GM21390 (cell line): Measurements from ENCODE around the gene ZMYND19.
"Not testable (repeated sequence)": the region's sequence is repeated elsewhere in the genome, so short reads cannot be mapped to it uniquely, and the experiment has no call there.

ENCODE experiments used
- ATAC-seq: cut with Tn5 transposase; IDR thresholded peaks from one replicate; pipeline ENCODE4 v1.9.1; 2021; ENCODE audit not compliant: unreplicated experiment

Gene ZMYND19

DNA sequence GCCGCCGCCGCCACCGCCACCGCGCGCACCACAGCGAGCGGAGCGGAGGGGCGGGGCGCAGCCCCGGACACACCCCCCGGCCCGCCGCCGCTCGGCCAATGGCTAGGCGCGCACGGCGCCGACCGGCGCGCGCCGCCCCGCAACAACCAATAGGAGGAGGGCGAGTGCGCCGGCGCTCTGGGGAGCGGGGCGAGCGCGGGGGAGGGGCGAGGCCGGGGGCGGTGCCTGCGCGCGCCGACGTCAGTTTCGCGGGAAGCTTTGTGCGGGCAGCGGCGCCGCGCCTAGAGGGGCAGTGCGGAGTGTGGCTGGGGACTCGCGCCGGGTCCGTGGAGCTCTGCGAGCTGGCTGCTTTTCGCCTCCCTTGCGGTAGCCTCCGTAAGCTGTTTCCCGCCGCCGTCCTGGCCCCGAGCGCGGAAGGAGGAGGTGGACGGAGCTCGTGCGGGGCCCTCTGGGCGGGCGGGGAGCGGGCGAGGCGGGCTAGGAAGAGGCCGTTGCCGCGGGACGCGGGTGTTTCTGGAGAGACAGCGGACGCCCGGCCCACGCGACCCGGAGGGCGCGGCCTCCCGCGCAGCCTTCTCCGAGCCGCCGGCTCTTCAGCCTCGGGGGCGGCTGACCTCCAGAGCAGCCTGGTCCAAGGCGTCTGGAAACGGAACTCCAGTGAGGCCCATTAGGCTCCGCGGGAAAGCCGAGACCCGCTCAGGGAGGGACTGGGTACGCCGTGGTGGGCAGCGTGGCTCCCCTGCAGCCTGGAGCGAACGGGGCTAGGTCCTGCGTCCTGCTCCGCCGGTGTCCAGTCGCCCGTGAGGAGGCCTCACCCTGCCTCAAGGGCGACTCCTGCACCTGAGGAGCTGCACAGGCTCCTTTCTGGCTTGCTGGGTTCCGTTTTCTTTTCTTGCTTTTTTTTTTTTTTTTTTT lies at the start of gene ZMYND19:
Gene ZMYND19 (minus strand): TSS at position 44 of the 915 bp plus-strand sequence. CDS start 249 bp downstream, outside the sequence.
- ATAC-seq = peak; percentile 89

DNA sequence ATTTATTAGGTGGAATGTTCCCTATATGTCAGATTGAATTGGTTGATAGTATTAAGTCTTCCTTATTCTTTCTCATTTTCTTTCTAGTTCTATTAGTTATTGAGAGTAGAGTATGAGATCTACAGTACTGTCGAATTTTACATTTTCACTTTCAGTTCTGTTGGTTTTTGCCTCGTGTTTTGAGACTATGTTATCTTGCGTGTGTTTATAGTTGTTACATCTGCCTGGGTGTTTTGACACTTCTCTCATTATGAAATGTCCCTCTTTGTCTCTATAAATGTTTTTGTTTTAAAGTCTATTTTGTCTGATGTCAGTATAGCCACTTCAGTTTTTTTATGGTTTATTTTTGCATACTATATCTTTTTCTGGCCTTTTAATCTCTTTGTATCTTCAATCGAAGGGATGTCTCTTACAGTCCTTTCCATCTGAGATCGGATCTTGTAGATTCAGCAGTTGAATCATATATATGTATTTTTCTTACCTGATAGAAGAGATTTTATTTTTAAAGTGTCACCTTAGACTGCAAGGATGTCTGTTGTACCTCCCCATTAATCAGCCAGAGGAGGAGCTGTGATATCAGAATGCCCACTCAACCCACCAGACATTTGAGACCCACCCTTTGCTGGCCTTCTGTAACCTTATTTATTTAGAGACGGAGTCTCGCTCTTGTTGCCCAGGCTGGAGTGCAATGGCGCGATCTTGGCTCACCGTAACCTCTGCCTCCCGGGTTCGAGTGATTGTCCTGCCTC lies 49.2 kb upstream of the ZMYND19 start:
- peak; percentile 57 for ATAC-seq

DNA sequence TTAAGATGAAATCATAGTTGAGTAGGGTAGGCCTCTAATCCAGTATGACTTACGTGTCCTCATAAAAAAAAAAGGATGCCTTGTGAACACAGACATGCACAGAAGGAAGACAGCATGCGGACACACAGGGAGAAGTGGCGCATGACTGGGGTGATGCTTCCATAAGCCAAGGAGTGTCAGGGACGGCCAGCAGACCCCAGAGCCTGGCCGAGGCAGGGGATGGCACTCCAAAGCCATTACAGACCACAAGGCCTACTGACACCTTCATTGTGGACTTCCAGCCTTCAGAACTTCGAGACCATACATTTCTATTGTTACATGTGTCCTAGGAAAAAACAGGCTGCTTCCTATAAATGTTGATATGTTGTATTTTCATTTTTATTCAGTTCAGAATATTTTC lies 48.4 kb upstream of the ZMYND19 start:
- ATAC-seq = no peak

DNA sequence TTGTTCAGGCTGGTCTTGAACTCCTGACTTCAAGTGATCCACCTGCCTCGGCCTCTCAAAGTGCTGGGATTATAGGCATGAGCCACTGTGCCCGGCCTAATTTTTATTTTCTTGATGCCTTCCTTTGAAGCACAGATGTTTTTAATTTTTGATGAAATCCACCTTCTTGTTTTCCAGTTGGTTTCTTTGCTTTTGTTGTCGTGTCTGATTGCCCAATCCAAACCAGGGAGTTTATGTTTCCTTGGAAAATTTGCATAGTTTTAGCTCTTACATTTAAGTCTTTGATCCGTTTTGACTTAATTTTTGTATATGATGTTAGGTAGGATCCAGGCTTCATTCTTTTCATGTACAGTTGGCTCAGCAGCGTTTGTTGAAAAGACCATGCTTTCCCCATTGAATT lies 43.7 kb upstream of the ZMYND19 start:
- ATAC-seq = no peak

DNA sequence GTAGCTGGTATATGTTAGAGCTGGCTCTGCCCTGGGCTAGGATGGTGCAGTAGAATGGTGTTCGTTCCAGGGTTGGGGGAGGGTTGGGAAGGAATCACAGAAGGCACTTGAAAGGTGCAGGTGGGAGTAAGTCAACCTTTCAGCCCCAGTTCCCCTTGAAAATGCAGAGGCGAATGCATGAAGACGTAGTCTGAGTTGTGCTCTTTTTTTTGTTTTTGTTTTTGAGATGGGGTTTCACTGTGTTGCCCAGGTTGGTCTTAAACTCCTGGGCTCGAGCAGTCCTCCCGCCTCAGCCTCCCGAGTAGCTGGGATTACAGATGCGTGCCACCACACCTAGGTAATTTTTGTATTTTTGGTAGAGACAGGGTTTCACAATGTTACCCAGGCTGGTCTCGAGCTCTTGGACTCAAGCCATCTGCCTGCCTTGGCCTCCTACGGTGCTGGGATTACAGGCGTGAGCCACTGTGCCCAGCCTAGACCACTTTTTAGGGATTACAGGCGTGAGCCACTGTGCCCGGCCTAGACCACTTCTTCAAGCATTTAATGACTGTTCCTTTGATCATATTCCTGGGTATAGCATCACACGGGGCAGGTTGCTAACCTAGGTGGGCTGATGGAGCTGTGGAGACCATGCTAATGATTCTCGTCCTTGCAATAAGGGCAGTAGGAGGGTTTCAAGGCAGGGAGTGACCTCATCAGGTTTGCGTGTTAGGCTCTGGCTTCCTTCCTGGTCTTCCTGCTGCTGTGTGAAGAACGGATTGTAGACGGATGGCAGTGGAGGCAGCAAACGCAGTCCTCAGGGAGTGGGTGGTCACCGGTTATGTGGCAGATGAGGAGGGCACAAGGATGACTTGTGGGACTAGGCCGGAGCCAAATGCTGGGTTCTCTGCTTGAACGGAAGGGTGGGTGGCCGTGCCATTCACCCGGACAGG lies 42.2 kb upstream of the ZMYND19 start:
- no peak for ATAC-seq

DNA sequence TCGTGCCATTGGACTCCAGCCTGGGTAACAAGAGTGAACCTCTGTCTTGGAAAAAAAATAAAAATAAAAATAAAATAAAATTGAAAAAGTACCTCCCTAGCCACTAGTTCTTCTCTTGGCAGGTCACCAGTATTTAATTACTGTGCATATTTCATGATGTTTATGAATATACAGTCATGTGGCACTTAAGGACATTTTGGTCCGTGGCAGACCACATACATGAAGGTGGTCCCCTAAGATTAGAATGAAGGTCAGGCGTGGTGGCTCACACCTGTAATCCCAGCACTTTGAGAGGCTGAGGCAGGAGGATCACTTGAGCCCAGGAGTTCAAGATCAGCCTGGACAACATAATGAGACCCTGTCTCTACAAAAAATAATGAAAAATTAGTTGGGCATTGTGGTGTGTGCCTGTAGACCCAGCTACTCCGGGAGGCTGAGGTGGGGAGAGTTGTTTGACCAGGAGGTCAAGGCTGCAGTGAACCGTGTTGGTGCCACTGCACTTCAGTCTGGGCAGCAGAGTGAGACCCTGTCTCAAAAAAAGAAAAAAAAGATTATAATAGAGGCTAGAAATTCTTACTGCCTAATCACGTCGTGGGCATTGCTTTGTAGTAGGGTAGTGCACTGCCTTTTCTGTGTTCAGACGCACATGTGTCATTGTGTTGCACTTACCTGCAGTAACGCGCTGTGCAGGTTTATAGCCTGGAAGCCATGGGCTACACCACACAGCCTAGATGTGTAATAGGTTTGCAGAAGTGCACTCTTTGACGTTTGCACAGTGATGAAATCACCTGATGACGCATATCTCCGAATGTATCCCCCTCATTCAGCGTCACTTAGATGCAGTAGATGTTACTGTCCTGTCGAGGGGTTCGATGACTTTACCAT lies 41.3 kb upstream of the ZMYND19 start:
- ATAC-seq = no peak

DNA sequence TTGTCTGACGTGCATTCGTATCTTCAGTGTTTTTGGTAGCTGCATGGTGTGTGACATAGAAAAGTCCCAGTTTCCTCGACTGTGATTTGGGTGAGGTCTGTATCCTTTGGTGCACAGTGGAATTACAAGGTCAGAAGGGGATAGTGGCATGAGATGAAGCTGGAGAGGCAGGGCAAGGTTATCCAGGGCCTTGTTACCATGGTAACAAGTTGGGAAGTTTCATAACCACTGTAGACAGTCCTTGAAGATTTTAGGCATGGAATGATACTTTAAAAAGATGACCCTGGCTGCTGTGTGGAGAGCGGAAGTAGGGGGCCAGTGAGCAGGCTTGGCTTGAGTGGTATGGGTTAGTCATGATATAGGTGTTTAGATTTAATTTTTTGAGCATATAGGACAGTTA lies 40.4 kb upstream of the ZMYND19 start:
- no peak for ATAC-seq

DNA sequence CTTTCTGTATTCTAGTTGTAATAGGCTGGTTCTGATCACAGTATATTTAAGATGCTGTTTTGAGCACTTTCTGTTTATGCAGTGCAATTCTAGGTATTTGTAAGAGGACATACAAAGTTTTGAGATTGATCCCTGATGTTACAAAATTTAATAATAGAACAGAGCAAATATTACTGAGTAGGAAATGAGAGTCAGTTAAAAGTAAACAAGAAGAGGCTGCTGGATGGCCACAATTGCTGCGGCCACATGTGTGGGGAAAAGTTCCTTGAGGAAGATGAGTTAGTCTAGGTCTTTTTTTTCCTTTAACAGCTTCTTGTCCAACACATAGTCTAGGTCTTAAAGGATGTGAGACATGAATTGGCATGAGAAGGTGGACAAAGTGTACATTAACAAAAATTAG lies 39.8 kb upstream of the ZMYND19 start:
- ATAC-seq = no peak

DNA sequence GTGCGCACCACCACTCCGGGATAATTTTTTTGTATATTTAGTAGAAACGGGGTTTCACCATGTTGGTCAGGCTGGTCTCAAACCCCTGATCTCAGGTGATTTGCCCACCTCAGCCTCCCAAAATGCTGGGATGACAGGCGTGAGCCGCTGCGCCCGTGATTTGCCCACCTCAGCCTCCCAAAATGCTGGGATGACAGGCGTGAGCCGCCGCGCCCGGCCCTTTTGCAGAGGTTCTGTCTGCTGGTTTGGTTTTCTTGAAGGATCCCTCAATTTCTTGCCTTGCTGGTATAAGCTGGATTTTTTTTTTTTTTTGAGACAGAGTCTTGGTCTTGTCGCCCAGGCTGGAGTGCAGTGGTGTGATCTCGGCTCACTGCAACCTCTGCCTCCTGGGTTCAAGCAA lies 37.1 kb upstream of the ZMYND19 start:
- ATAC-seq = not testable (repeated sequence)

DNA sequence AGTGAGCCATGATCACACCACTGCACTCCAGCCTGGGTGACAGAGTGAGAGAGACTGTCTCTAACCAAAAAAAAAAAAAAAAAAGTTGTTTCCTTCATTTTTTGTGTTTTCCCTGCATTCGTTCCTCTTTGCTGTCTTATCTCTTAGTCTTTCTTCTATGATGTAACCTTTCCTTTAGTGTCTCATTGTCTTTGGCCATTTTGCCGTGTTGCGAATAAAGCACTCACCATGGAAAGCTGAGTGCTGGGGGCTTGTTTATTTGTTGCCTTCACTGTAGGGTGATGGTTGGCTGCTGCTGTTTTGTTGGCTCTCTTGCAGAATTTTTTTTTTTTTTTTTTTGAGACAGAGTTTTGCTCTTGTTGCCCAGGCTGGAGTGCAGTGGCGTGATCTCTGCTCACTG lies 36.2 kb upstream of the ZMYND19 start:
- ATAC-seq = no peak

DNA sequence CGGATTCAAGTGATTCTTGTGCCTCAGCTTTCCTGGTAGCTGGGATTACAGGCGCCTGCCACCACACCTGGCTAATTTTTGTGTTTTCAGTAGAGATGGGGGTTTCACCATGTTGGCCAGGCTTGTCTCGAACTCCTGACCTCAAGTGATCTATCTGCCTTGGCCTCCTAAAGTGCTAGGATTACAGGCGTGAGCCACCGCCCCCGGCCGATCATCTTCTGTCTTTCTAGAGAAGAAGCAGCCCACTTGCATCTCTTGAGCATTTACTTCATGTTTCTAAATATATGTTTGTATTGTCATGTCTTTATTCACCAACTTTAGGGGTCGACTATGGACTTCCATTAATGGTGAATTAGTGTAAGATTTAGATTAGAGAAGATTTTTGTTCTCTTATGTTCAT lies 31.9 kb upstream of the ZMYND19 start:
- not testable (repeated sequence) for ATAC-seq

DNA sequence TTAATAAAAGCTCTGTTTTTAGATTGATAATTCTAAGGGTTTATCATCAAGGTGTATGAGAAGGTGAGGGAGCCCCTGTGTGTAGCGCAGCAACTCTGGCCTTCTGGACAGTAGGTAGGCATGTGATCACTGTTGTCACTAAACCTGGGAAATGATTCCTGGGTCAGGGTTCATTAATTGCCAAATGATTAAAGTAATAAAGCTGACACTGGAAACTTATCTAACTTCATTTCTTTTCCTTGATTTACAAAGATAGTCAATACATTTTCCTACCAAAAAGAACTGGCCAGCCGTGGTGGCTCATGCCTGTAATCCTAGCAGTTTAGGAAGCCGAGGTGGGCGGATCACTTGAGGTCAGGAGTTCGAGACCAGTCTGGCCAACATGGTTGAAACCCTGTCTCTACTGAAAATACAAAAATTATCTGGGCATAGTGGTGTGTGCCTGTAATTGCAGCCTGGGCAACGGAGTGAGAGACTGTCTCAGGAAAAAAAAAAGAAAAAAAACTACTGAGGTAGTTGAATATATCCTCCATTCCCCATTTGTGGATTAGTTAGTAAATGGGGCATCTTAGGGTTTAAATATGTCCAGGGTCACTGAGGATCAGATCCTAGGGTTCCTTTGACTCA lies 30.9 kb upstream of the ZMYND19 start:
- ATAC-seq = no peak

DNA sequence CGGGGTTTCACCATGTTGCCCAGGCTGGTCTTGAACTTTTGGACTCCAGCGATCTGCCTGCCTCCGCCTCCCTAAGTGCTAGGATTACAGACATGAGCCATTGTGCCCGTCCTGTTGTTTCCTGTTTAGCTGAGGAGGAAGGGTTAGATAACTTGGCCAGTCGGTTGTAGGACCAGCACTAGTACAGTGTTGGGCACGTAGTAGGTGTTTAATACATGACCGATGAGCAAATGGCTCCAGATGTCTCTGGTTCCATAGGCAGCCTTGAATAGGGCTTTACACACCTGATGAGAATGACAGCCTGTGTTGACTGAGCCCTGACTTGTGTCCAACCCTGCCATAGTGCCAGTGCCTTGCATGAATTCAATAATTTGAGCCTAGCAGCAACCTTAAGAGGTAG lies 30.3 kb upstream of the ZMYND19 start:
- ATAC-seq = no peak

DNA sequence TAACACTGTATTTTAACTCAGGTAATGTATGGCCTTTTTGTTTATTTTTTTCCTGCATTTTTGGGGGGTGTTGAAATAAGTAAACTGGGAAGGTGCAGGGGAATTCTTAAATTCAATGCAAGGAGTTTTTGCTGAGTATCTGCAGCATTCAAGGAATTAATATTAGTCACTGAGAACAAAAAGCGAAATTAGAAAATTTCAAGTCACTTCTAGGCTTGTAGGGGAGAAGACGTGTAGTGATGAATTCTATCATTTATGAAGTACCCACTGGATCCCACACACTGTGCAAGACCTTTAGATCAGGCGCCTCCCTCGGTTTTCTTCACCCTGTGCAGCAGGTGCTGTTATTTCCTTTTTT lies 29.7 kb upstream of the ZMYND19 start:
- ATAC-seq = no peak

DNA sequence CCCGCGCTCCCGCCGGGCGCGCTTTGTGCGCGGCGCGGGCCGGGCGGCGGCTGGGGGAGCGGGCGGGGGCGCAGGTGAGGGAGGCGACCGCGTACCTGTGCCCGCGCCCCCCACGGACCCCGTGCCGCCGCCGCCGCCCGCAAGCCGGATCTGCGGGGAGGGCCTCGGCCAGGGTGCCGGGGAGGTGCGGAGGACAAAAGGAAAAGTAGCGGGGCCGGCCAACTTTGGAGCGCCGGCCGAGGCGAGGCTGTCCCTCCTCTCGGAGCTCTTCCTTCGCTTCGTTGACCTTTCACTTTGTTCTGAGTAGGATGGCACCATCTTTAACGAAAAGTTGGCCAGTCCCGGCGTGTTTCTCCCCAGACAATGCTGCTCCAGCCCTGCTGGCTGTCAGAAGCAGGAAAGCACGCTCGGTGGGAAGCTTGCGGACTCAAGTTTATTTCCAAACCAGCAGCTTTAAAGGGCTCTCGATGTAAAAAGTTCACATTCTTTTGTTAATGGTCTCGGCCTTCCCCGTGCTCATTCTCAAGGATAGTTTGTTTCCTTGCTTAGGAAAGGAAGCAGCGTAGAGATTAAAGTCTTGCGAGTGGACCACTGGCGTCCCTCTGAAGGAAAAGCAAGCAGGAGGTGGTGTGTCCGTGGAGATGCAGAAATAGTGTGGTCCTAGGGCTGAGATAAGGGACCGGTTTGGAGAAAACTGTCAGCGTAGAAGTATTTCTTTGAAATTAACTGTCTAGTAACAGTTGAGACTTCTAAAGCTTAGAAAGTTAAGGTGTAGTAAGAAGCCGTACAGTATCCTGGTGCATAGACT lies 29.1 kb upstream of the ZMYND19 start:
- ATAC-seq = peak; percentile 15

DNA sequence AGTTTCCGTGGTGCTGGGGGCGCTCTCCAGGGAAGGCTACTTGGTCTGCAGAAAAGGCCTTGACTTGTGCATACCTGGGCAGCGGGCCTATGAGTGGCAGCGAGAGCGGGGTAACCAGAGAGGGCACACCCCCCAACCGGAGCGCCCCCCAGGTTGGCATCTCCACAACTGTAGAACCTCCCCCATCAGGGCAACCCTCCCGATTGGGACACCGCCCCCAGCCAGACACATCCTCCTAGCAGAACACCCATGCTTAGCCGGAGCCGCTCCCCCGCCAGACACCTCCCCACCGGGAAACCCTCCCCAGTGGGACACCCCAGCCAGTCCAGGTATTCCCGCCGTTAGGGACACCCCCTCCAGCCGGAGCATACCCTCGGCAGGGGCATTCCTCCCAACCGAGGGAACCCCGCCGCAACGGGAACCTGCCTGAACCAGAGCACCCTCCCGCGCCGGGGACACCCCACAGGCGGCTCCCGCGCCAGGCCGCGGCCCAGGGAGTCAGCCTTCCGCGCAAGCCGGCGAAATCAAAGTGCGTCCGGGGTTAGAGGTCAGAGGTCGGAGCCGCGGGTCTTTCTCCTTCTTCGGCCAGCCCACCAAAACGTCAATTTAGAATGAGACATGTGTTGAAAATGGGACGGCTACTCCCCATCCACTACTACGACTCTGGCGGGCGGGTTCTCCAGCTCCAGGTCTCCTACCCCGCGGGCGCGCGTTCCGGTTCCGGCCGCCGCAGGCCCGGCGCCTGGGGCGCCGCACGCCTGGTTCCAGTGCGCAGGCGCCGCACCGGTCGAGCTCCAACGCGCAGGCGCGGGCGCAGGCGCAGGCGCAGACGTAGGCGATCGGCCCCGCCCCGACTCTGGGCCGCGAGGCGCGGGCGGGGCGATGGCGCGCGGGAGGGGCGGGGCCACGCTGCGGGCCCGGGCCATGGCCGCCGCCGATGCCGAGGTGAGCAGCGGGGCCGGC lies 28.1 kb upstream of the ZMYND19 start, which contains the start of gene EHMT1:
Gene EHMT1 (plus strand): TSS at position 901 of the 963 bp plus-strand sequence. CDS start 24 bp downstream, at position 925.
- ATAC-seq = peak; percentile 65

DNA sequence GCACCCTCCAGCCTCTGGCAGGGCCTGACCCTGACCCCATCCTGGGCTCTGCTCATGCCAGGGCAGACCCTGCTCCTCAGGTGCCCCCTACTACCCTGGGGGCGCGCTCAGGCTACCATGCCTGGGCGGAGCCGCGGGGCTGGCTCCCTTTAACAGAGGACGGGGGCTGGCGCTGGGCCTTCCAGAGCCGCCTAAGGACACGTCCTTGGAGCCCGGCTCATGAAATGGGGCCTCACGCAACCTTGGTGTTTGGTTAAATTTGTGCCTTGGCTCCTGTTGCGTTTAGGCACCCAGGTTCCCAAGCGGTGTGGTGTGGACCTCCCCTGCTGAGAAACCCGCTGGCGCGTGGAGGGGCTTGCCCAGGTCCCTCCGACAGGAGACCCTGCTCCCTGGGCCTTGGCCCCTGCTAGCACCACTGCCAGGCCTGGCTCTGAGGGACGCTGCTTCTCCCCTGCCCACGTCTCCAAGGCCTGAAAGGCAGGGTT lies 25.1 kb upstream of the ZMYND19 start:
- ATAC-seq = no peak
